H1 (cell line): Measurements from ENCODE around the gene ENDOD1. TPM values are rescaled to one million over a fixed set of nuclear protein-coding genes. Genes with fewer than 3 reads are reported as not detected.

Experiments used
- CTCF ChIA-PET: fragments of 300-600 bp; sonication (Branson Sonifier 250); formaldehyde crosslinking; loops from one replicate; lab custom pipeline; 2021; ENCODE audit not compliant: partially characterized antibody; lab: Charles Lee
- POLR2A ChIA-PET: fragments of 300-600 bp; sonication (Branson Sonifier 250); formaldehyde crosslinking; loops from one replicate; lab custom pipeline; 2021; ENCODE audit warnings: inconsistent platforms; ENCODE audit not compliant: partially characterized antibody; lab: Charles Lee
- DNase-seq, 2 experiments: peaks; one replicate each; pipeline versions ENCODE4 v3.0.0 to v3.0.0-alpha.2; 2010 to 2022; ENCODE audit warnings: low spot score in 2 of 2, low read depth in 1 of 2, mixed read lengths in 1 of 2
- FAIRE-seq: peaks from 2 replicates; lab custom pipeline; 2011; peaks lifted over from hg19 to GRCh38; lab: Jason Lieb, UNC
- H2AFZ ChIP-seq: 2 replicates; pipeline ENCODE4 v1.8.1; 2012; ENCODE audit warnings: low read length, inconsistent platforms
- H2AK5ac ChIP-seq: 2 replicates; pipeline ENCODE4 v1.6.1; 2013; ENCODE audit warnings: low read depth, low read length
- H2BK120ac ChIP-seq: replicated peaks from 2 replicates; pipeline ENCODE3; 2013; ENCODE audit warnings: low read depth, low read length, inconsistent platforms
- H2BK12ac ChIP-seq: 2 replicates; pipeline ENCODE4 v1.6.1; 2013; ENCODE audit warnings: low read depth, low read length
- H2BK15ac ChIP-seq: 2 replicates; pipeline ENCODE4 v1.6.1; 2013; ENCODE audit warnings: low read length
- H2BK20ac ChIP-seq: 2 replicates; pipeline ENCODE4 v1.6.1; 2013; ENCODE audit warnings: low read length
- H2BK5ac ChIP-seq: 2 replicates; pipeline ENCODE4 v1.6.1; 2013; ENCODE audit warnings: low read depth, low read length
- H3K14ac ChIP-seq: 2 replicates; pipeline ENCODE4 v1.6.1; 2013; ENCODE audit warnings: inconsistent platforms; ENCODE audit not compliant: insufficient read length
- H3K18ac ChIP-seq: 2 replicates; pipeline ENCODE4 v1.6.1; 2013; ENCODE audit warnings: low read length; ENCODE audit errors: extremely low read depth
- H3K23ac ChIP-seq: 2 replicates; pipeline ENCODE4 v1.6.1; 2013; ENCODE audit warnings: inconsistent platforms; ENCODE audit not compliant: insufficient read length
- H3K23me2 ChIP-seq: 2 replicates; pipeline ENCODE4 v1.6.1; 2013; ENCODE audit warnings: low read depth, low read length
- H3K27ac ChIP-seq: 2 replicates; pipeline ENCODE4 v1.6.1; 2011; ENCODE audit warnings: low read depth, low read length, inconsistent platforms
- H3K27me3 ChIP-seq, 4 experiments: replicated peaks in 1 of 4; 1 replicate in 1 of 4; 2 replicates in 3 of 4; pipeline versions ENCODE4 v1.6.1 to v1.8.1; 2011 to 2013; ENCODE audit warnings: low read length in 3 of 4, mild to moderate bottlenecking in 3 of 4, inconsistent platforms in 2 of 4, mixed read lengths in 2 of 4, moderate library complexity in 1 of 4; ENCODE audit not compliant: control insufficient read depth in 3 of 4, insufficient read depth in 3 of 4; ENCODE audit errors: extremely low read depth in 1 of 4
- H3K36me3 ChIP-seq, 4 experiments: 2 replicates each; pipeline versions ENCODE4 v1.6.1 to v1.8.1; 2011 to 2013; ENCODE audit warnings: mild to moderate bottlenecking in 4 of 4, low read length in 3 of 4, moderate library complexity in 2 of 4, control low read depth in 1 of 4, inconsistent platforms in 1 of 4; ENCODE audit not compliant: insufficient read depth in 4 of 4, control insufficient read depth in 2 of 4
- H3K4ac ChIP-seq: replicated peaks from 2 replicates; pipeline ENCODE3; 2013; ENCODE audit warnings: low read length, low read depth, mixed read lengths, inconsistent platforms; ENCODE audit not compliant: insufficient read length
- H3K4me1 ChIP-seq, 4 experiments: replicated peaks in 1 of 4; 1 replicate in 1 of 4; 2 replicates in 3 of 4; pipeline versions ENCODE4 v1.6.1 to v1.8.1; 2011 to 2013; ENCODE audit warnings: low read length in 3 of 4, inconsistent platforms in 2 of 4, mixed read lengths in 1 of 4; ENCODE audit not compliant: insufficient read depth in 4 of 4, control insufficient read depth in 3 of 4
- H3K4me2 ChIP-seq, 2 experiments: 2 replicates each; pipeline versions ENCODE4 v1.6.1 to v1.8.1; 2011 to 2013; ENCODE audit warnings: low read depth in 2 of 2, low read length in 2 of 2, control low read depth in 1 of 2, inconsistent platforms in 1 of 2, mild to moderate bottlenecking in 1 of 2; ENCODE audit not compliant: insufficient read depth in 1 of 2
- H3K4me3 ChIP-seq, 4 experiments: fragments of 200-600, 300-600 bp in 1 of 4; sonication (generic), shearing (Covaris generic), sonication (Bioruptor Twin) in 1 of 4; 2 replicates each; pipeline versions ENCODE4 v1.5.1 to v1.8.1; 2011 to 2016; ENCODE audit warnings: low read length in 4 of 4, low read depth in 3 of 4, control low read depth in 2 of 4, inconsistent platforms in 2 of 4, mild to moderate bottlenecking in 2 of 4, mixed read lengths in 1 of 4, moderate library complexity in 1 of 4; ENCODE audit not compliant: insufficient read depth in 2 of 4; ENCODE audit errors: extremely low read depth in 1 of 4
- H3K56ac ChIP-seq: replicated peaks from 2 replicates; pipeline ENCODE3; 2013; ENCODE audit warnings: low read depth, mild to moderate bottlenecking, mixed read lengths, low read length, inconsistent platforms; ENCODE audit not compliant: insufficient read length
- H3K79me1 ChIP-seq: 2 replicates; pipeline ENCODE4 v1.6.1; 2013; ENCODE audit warnings: low read depth, low read length, control low read depth
- H3K79me2 ChIP-seq, 2 experiments: 2 replicates each; pipeline versions ENCODE4 v1.6.1 to v1.8.1; 2012 to 2013; ENCODE audit warnings: low read length in 2 of 2, mild to moderate bottlenecking in 2 of 2, inconsistent platforms in 1 of 2; ENCODE audit not compliant: insufficient read depth in 2 of 2, control insufficient read depth in 1 of 2
- H3K9ac ChIP-seq, 4 experiments: replicated peaks in 1 of 4; 1 replicate in 1 of 4; 2 replicates in 3 of 4; pipeline versions ENCODE4 v1.6.1 to v1.8.1; 2011 to 2013; ENCODE audit warnings: low read depth in 3 of 4, low read length in 3 of 4, control low read depth in 2 of 4, mild to moderate bottlenecking in 2 of 4, moderate library complexity in 2 of 4, inconsistent platforms in 1 of 4; ENCODE audit errors: extremely low read depth in 1 of 4
- H3K9me3 ChIP-seq, 2 experiments: 2 replicates each; pipeline versions ENCODE4 v1.6.1 to v1.8.1; 2012 to 2013; ENCODE audit warnings: mild to moderate bottlenecking in 2 of 2, moderate library complexity in 2 of 2, control low read depth in 1 of 2, inconsistent platforms in 1 of 2, low read depth in 1 of 2, low read length in 1 of 2, mixed read lengths in 1 of 2; ENCODE audit not compliant: insufficient read depth in 2 of 2
- H4K20me1 ChIP-seq, 2 experiments: replicated peaks in 1 of 2; 2 replicates each; pipeline versions ENCODE3 to v1.8.1; 2011 to 2013; ENCODE audit warnings: inconsistent platforms in 2 of 2, low read length in 2 of 2, mild to moderate bottlenecking in 1 of 2; ENCODE audit not compliant: insufficient read depth in 2 of 2, control insufficient read depth in 1 of 2
- H4K5ac ChIP-seq: 2 replicates; pipeline ENCODE4 v1.6.1; 2013; ENCODE audit warnings: low read length, low read depth, mixed read lengths, inconsistent platforms; ENCODE audit not compliant: insufficient read length
- H4K8ac ChIP-seq: 2 replicates; pipeline ENCODE4 v1.8.0; 2013; ENCODE audit warnings: mild to moderate bottlenecking, moderate library complexity, low read length, inconsistent platforms; ENCODE audit not compliant: insufficient read depth; ENCODE audit errors: extremely low read depth
- H4K91ac ChIP-seq: replicated peaks from 2 replicates; pipeline ENCODE3; 2013; ENCODE audit warnings: low read length, mixed read lengths, inconsistent platforms; ENCODE audit not compliant: insufficient read length
- CREB1 ChIP-seq: IDR thresholded peaks from 2 replicates; pipeline ENCODE4 v1.6.1; 2012; ENCODE audit warnings: inconsistent platforms
- EGR1 ChIP-seq: IDR thresholded peaks from 2 replicates; pipeline ENCODE4 v1.6.1; 2011; ENCODE audit warnings: low read depth, low read length, borderline replicate concordance
- POLR2A ChIP-seq, 2 experiments: IDR thresholded peaks; 1 replicate in 1 of 2; 2 replicates in 1 of 2; pipeline ENCODE4 v1.6.1; 2011; ENCODE audit warnings: low read depth in 2 of 2, low read length in 2 of 2, mild to moderate bottlenecking in 2 of 2; ENCODE audit errors: control extremely low read depth in 1 of 2
- POU5F1 ChIP-seq: IDR thresholded peaks from 2 replicates; pipeline ENCODE4 v1.6.1; 2011; ENCODE audit warnings: low read depth, mild to moderate bottlenecking, low read length, moderate library complexity
- RFX5 ChIP-seq: IDR thresholded peaks from 2 replicates; pipeline ENCODE4 v1.6.1; 2011; ENCODE audit warnings: low read depth, low read length, improper control_type of control experiment, borderline replicate concordance
- SP2 ChIP-seq: IDR thresholded peaks from 2 replicates; pipeline ENCODE4 v1.6.1; 2012; ENCODE audit warnings: mild to moderate bottlenecking, low read length, inconsistent platforms
- TCF12 ChIP-seq: IDR thresholded peaks from 2 replicates; pipeline ENCODE4 v1.6.1; 2011; ENCODE audit warnings: low read depth, mild to moderate bottlenecking, low read length
- YY1 ChIP-seq: IDR thresholded peaks from 2 replicates; pipeline ENCODE4 v1.6.1; 2011; ENCODE audit warnings: low read depth, mild to moderate bottlenecking, low read length
- WGBS, 2 experiments: shearing (Covaris generic) in 1 of 2; methylation state at CpG; one replicate each; pipeline versions ENCODE4 v1.1.6 to v1.1.7; 2013 to 2015; ENCODE audit warnings: low lambda C conversion rate in 2 of 2, mixed read lengths in 2 of 2, inconsistent platforms in 1 of 2, low coverage in 1 of 2, missing lambda C conversion rate in 1 of 2; ENCODE audit not compliant: insufficient replicate concordance in 2 of 2, insufficient coverage in 1 of 2, insufficient read length in 1 of 2; ENCODE audit errors: extremely low coverage in 1 of 2, missing lambda C conversion rate in 1 of 2; 5-methylcytosine and 5-hydroxymethylcytosine counted together
- polyA plus RNA-seq, 7 experiments: library from polyadenylated mRNA; depleted of rRNA in 3 of 7; stranded (reverse) in 5 of 7; unstranded in 2 of 7; fragments of >200 nt in 5 of 7; fragments of 200-250 nt in 2 of 7; gene quantifications; 1 replicate in 5 of 7; 2 replicates in 1 of 7; 4 replicates in 1 of 7; pipeline versions ENCODE4 v1.2.1 to v1.2.3, GENCODE V29; 2011 to 2013; ENCODE audit warnings: missing spikeins in 2 of 7, mixed read lengths in 2 of 7
- total RNA-seq: library from RNA; stranded (reverse); fragmentation: NEBNext Ultra II Directional; extraction: Animal tissue kit (Norgen Biotek cat#: 25700); gene quantifications from 2 replicates; pipeline ENCODE4 v1.2.1, GENCODE V29; 2021
- TF ChIP-seq, protein P1 (sequence below), 3 experiments: IDR thresholded peaks; 1 replicate in 2 of 3; 2 replicates in 1 of 3; pipeline versions ENCODE4 v1.5.1 to v1.6.1; 2011; ENCODE audit warnings: low read length in 3 of 3, mild to moderate bottlenecking in 3 of 3, inconsistent platforms in 2 of 3, low read depth in 1 of 3, moderate library complexity in 1 of 3; ENCODE audit not compliant: insufficient read depth in 1 of 3; ENCODE audit errors: control extremely low read depth in 1 of 3

The ENDOD1 gene
- total and polyA plus RNA-seq, 2 of the 8 experiments (the other 6 are each of a cell fraction or from before 2014, with no cell fraction given) = 1.2 to 2.5 TPM

DNA sequence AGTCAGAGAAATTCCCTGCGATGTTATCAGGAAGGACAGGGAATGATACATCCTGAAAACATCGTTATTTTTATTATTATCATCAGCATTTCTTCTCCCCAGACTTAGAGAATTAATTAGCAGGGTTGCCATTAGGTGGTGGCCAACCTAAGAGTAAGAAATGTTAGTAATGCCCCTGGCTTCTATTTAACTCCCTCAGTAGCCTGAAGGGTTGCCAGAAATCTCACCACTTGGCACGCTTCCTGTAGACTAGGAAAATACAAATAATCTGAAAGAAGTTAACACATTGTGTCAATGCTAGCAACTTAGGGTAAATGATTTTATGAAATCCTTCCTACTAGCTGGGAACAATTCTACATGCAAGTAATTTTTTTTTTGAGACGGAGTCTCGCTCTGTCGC lies 45.5 kb downstream of the ENDOD1 start:
- Histone ChIP-seq H3K23me2 (no peaks in the 10 kb centered on the region), H3K27ac (no peak overlapping the region), H3K14ac (no peak overlapping the region), H3K27me3 (no peaks in the 10 kb centered on the region), H2AFZ (no peak overlapping the region), H3K4ac (no peak overlapping the region), H3K36me3 (no peaks in the 10 kb centered on the region), H3K9ac (no peak overlapping the region), H2BK20ac (no peak overlapping the region), H2BK120ac (no peak overlapping the region), H3K4me1 (no peaks in the 10 kb centered on the region), H4K20me1 (peaks cover 0 to 2% of the 10 kb centered on the region in 2 experiments), H3K79me2 (no peaks in the 10 kb centered on the region), H3K4me3 (no peak overlapping the region), H4K91ac (no peak overlapping the region), H2BK15ac (no peak overlapping the region), H3K18ac (no peak overlapping the region), H4K5ac (no peak overlapping the region), H4K8ac (no peak overlapping the region), H3K4me2 (no peak overlapping the region), H3K56ac (no peak overlapping the region), H2BK12ac (no peak overlapping the region), H3K9me3 (no peaks in the 10 kb centered on the region), H2BK5ac (no peak overlapping the region), H2AK5ac (no peak overlapping the region), H3K79me1 (no peaks in the 10 kb centered on the region), H3K23ac (no peak overlapping the region)
- WGBS, 2 experiments = 88% methylated on average over 6 of the region's 6 CpGs; no CpG with 5 or more reads in 1 of the 2 experiments
- ChIA-PET POLR2A (interaction anchor here (1.3 kb wide), 1 partner anchor 42 kb away, joined by 3 read pairs; no protein-coding TSS in a partner anchor), CTCF (interaction anchor here (1.1 kb wide), 1 partner anchor 17 kb away, joined by 3 read pairs; no protein-coding TSS in a partner anchor)
- no peak for FAIRE-seq
- DNase-seq = no peak
- no peak for TF ChIP-seq TCF12
- no peak for TF ChIP-seq POU5F1
- TF ChIP-seq SP2 = no peak
- no peak for TF ChIP-seq RFX5
- no peak for TF ChIP-seq CREB1
- no peak for TF ChIP-seq YY1
- TF ChIP-seq POLR2A (IDR thresholded peaks at IDR 0.05; ENCODE audit: control extremely low read depth in 1 of 2, low read depth in 2 of 2, low read length in 2 of 2) = no peak
- TF ChIP-seq, protein P1, sequence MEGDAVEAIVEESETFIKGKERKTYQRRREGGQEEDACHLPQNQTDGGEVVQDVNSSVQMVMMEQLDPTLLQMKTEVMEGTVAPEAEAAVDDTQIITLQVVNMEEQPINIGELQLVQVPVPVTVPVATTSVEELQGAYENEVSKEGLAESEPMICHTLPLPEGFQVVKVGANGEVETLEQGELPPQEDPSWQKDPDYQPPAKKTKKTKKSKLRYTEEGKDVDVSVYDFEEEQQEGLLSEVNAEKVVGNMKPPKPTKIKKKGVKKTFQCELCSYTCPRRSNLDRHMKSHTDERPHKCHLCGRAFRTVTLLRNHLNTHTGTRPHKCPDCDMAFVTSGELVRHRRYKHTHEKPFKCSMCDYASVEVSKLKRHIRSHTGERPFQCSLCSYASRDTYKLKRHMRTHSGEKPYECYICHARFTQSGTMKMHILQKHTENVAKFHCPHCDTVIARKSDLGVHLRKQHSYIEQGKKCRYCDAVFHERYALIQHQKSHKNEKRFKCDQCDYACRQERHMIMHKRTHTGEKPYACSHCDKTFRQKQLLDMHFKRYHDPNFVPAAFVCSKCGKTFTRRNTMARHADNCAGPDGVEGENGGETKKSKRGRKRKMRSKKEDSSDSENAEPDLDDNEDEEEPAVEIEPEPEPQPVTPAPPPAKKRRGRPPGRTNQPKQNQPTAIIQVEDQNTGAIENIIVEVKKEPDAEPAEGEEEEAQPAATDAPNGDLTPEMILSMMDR (IDR thresholded peaks at IDR 0.05; ENCODE audit: control extremely low read depth in 1 of 3, insufficient read depth in 1 of 3, low read depth in 1 of 3, low read length in 3 of 3) = no peak
- TF ChIP-seq EGR1 = no peak
- TF ChIP-seq, all 59 proteins: peak for 0
